Measurements from ENCODE around the gene RNASE1. TPM values are rescaled to one million over a fixed set of nuclear protein-coding genes. Genes with fewer than 3 reads are reported as not detected.
"Not testable (repeated sequence)": the region's sequence is repeated elsewhere in the genome, so short reads cannot be mapped to it uniquely, and the experiment has no call there.

The RNASE1 gene
- total RNA-seq, 1 donor from 2014 or later = not detected

GRCh38 chr14:20772650-20773049 lies 30.0 kb downstream of the RNASE1 start:
- Mint-ChIP-seq H3K9me3 (no peaks in the 10 kb centered on the region), H3K27me3 (no peaks in the 10 kb centered on the region), H3K4me1 (no peaks in the 10 kb centered on the region), H3K27ac (no peak overlapping the region), H3K4me3 (no peak overlapping the region), H3K36me3 (ENCODE audit: low read depth) (no peaks in the 10 kb centered on the region)
- DNase-seq = no peak
- ChIA-PET POLR2A (interaction anchor here (0.7 kb wide), 1 partner anchor 43 kb away, joined by 5 read pairs; no protein-coding TSS in a partner anchor), CTCF (no interaction called here)
- ATAC-seq (ENCODE audit: low read depth) = no peak
- TF ChIP-seq CTCF (IDR thresholded peaks at IDR 0.05) = no peak
- intact Hi-C loops (cut with micrococcal nuclease) = no loop called here

- DNase-seq (no peak), ATAC-seq (ENCODE audit: low read depth) (no peak)
- no peak for TF ChIP-seq CTCF (IDR thresholded peaks at IDR 0.05)
- intact Hi-C loops (cut with micrococcal nuclease) = no loop called here
- no peaks in the 10 kb centered on the region for H3K4me1 Mint-ChIP-seq
- no peaks in the 10 kb centered on the region for H3K36me3 Mint-ChIP-seq (ENCODE audit: low read depth)
- ChIA-PET POLR2A (no interaction called here), CTCF (no interaction called here)
- H3K27me3 Mint-ChIP-seq = no peaks in the 10 kb centered on the region
- H3K9me3 Mint-ChIP-seq = no peaks in the 10 kb centered on the region
- no peak overlapping the region for H3K4me3 Mint-ChIP-seq
- H3K27ac Mint-ChIP-seq = no peak overlapping the region
These were observed 33.2 kb downstream of the RNASE1 start for GRCh38 chr14:20769421-20769820.

GRCh38 chr14:20768593-20768892 lies 34.1 kb downstream of the RNASE1 start:
- H3K9me3 Mint-ChIP-seq = no peaks in the 10 kb centered on the region
- no peak overlapping the region for H3K4me3 Mint-ChIP-seq
- H3K36me3 Mint-ChIP-seq (ENCODE audit: low read depth) = no peaks in the 10 kb centered on the region
- no peaks in the 10 kb centered on the region for H3K27me3 Mint-ChIP-seq
- no peak for TF ChIP-seq CTCF (IDR thresholded peaks at IDR 0.05)
- no peak overlapping the region for H3K27ac Mint-ChIP-seq
- no peaks in the 10 kb centered on the region for H3K4me1 Mint-ChIP-seq
- CTCF ChIA-PET = no interaction called here
- intact Hi-C loops (cut with micrococcal nuclease) = no loop called here
- POLR2A ChIA-PET = no interaction called here
- ATAC-seq (ENCODE audit: low read depth) (no peak), DNase-seq (no peak)

GRCh38 chr14:20760950-20761349 lies 41.7 kb downstream of the RNASE1 start:
- POLR2A ChIA-PET = no interaction called here
- Mint-ChIP-seq H3K4me3 (no peak overlapping the region), H3K27ac (peak overlapping the region; percentile 59), H3K9me3 (no peaks in the 10 kb centered on the region), H3K36me3 (ENCODE audit: low read depth) (no peaks in the 10 kb centered on the region), H3K27me3 (no peaks in the 10 kb centered on the region), H3K4me1 (peaks cover 2% of the 10 kb centered on the region)
- ATAC-seq (ENCODE audit: low read depth) (no peak), DNase-seq (no peak)
- CTCF ChIA-PET = interaction anchor here (1.0 kb wide), 1 partner anchor 97 kb away, joined by 4 read pairs; no protein-coding TSS in a partner anchor
- TF ChIP-seq CTCF (IDR thresholded peaks at IDR 0.05) = no peak
- intact Hi-C loops (cut with micrococcal nuclease) = no loop called here

- POLR2A ChIA-PET; H3K36me3 Mint-ChIP-seq (ENCODE audit: low read depth); H3K4me1 Mint-ChIP-seq; H3K9me3 Mint-ChIP-seq; H3K27me3 Mint-ChIP-seq; H3K27ac Mint-ChIP-seq; ATAC-seq (ENCODE audit: low read depth); DNase-seq; H3K4me3 Mint-ChIP-seq; CTCF ChIA-PET: not testable (repeated sequence)
- intact Hi-C loops (cut with micrococcal nuclease) = loop anchor here (5.0 kb wide), 1 partner anchor 58 kb away; no protein-coding TSS in a partner anchor
These were observed 43.2 kb downstream of the RNASE1 start for GRCh38 chr14:20759465-20759864.

GRCh38 chr14:20757965-20758364 lies 44.7 kb downstream of the RNASE1 start:
- peak; percentile 25 for ATAC-seq (ENCODE audit: low read depth)

More at GRCh38 chr14:20757965-20758364, 44.7 kb downstream of the RNASE1 start:
- Mint-ChIP-seq H3K27ac (no peak overlapping the region), H3K4me1 (peaks cover 2% of the 10 kb centered on the region), H3K4me3 (no peak overlapping the region), H3K36me3 (ENCODE audit: low read depth) (no peaks in the 10 kb centered on the region), H3K9me3 (no peaks in the 10 kb centered on the region), H3K27me3 (no peaks in the 10 kb centered on the region)
- no peak for DNase-seq
- no peak for TF ChIP-seq CTCF (IDR thresholded peaks at IDR 0.05)
- ChIA-PET POLR2A (interaction anchor here (1.0 kb wide), 1 partner anchor 59 kb away, joined by 4 read pairs; no protein-coding TSS in a partner anchor), CTCF (interaction anchor here (1.0 to 2.4 kb wide), 10 partner anchors 18 to 115 kb away, joined by 3 to 20 read pairs (median 5); partner anchors contain the start of gene RNASE6)
- intact Hi-C loops (cut with micrococcal nuclease) = loop anchor here (1.0 to 5.0 kb wide), 4 partner anchors 59 to 115 kb away; no protein-coding TSS in a partner anchor

All from activated B cell treated with CpG ODN at 0.5 μM for 24 hours (primary cell).